HCT116 (cell line): Measurements from ENCODE around the gene TNNC2. TPM values are rescaled to one million over a fixed set of nuclear protein-coding genes. Genes with fewer than 3 reads are reported as not detected.
A peak's percentile ranks its signal among the peaks of the same experiment; 100 is the strongest.

Experiments used
- ATAC-seq: fragments of 200-7000 bp; cut with Tn5 transposase; 2 replicates; pipeline ENCODE4 v1.9.1; 2020; ENCODE audit warnings: mild to moderate bottlenecking, moderate library complexity
- BruUV-seq: library from RNA; stranded (reverse); fragments of 400-500 nt; replicated peaks from 2 replicates; lab custom pipeline; 2021; lab: Mats Ljungman, UMichigan
- CTCF ChIA-PET: fragments of 300-600 bp; sonication (Branson Sonifier 250); formaldehyde crosslinking; loops from one replicate; lab custom pipeline; 2021; ENCODE audit warnings: antibody characterized with exemption; lab: Charles Lee
- POLR2A ChIA-PET: fragments of 300-600, 350-600 bp; sonication (Branson Sonifier 250); formaldehyde crosslinking; loops from one replicate; lab custom pipeline; 2021; ENCODE audit warnings: antibody characterized with exemption; lab: Charles Lee
- RAD21 ChIA-PET, 2 experiments: fragments of 300-600 bp; sonication (Branson Sonifier 250); formaldehyde crosslinking; loops; one replicate each; lab custom pipeline; 2023; ENCODE audit warnings: low total read pairs in 2 of 2; ENCODE audit not compliant: uncharacterized antibody in 2 of 2, unreplicated experiment in 2 of 2, low non-redundant PET in 1 of 2; lab: Charles Lee
- DNase-seq: peaks from one replicate; pipeline ENCODE4 v3.0.0-alpha.2; 2010; ENCODE audit warnings: low read depth, low spot score
- H2AFZ ChIP-seq: fragments of 200-600 bp; shearing (Covaris generic), sonication (generic); 2 replicates; pipeline ENCODE4 v1.6.1; 2017; ENCODE audit warnings: low read depth, mixed run types, mixed read lengths, antibody characterized with exemption, low read length; ENCODE audit not compliant: poor library complexity, severe bottlenecking
- H3K27ac ChIP-seq: 2 replicates; pipeline ENCODE4 v1.5.1; 2012; ENCODE audit warnings: low read depth, low read length
- H3K27me3 ChIP-seq: fragments of 200-600 bp; sonication (generic); 2 replicates; pipeline ENCODE4 v1.6.1; 2016; ENCODE audit warnings: mixed run types, low read length, mixed read lengths; ENCODE audit not compliant: insufficient read depth
- H3K36me3 ChIP-seq, 2 experiments: fragments of 200-500 bp in 1 of 2; fragments of 200-600 bp in 1 of 2; sonication (Bioruptor generic) in 1 of 2; sonication (generic) in 1 of 2; 2 replicates each; pipeline versions ENCODE4 v1.5.1 to v1.6.1; 2014 to 2016; ENCODE audit warnings: low read length in 2 of 2, inconsistent platforms in 1 of 2, mixed read lengths in 1 of 2, mixed run types in 1 of 2; ENCODE audit not compliant: insufficient read depth in 2 of 2, control insufficient read depth in 1 of 2
- H3K4me1 ChIP-seq, 2 experiments: fragments of 200-600 bp in 1 of 2; sonication (generic) in 1 of 2; 2 replicates each; pipeline versions ENCODE4 v1.5.1 to v1.6.1; 2012 to 2017; ENCODE audit warnings: low read length in 2 of 2, inconsistent platforms in 1 of 2, mild to moderate bottlenecking in 1 of 2, mixed read lengths in 1 of 2, mixed run types in 1 of 2, moderate library complexity in 1 of 2; ENCODE audit not compliant: insufficient read depth in 2 of 2, control insufficient read depth in 1 of 2
- H3K4me2 ChIP-seq: fragments of 200-600 bp; sonication (generic); 2 replicates; pipeline ENCODE4 v1.6.1; 2017; ENCODE audit warnings: mixed run types, low read length, mixed read lengths
- H3K4me3 ChIP-seq, 2 experiments: fragments of 200-600 bp in 1 of 2; sonication (generic) in 1 of 2; replicated peaks in 1 of 2; 2 replicates each; pipeline ENCODE4 v1.5.1; 2011 to 2016; ENCODE audit warnings: low read length in 2 of 2, control low read depth in 1 of 2, low read depth in 1 of 2, mild to moderate bottlenecking in 1 of 2, mixed read lengths in 1 of 2, mixed run types in 1 of 2
- H3K79me2 ChIP-seq: fragments of 200-600 bp; sonication (generic); 2 replicates; pipeline ENCODE4 v1.6.1; 2017; ENCODE audit warnings: mild to moderate bottlenecking, mixed run types, low read length, moderate library complexity, mixed read lengths; ENCODE audit not compliant: insufficient read depth
- H3K9ac ChIP-seq: fragments of 200-600 bp; sonication (generic); 2 replicates; pipeline ENCODE4 v1.6.1; 2016; ENCODE audit warnings: low read length, mixed read lengths
- H3K9me2 ChIP-seq: fragments of 200-600 bp; sonication (generic), shearing (Covaris generic); 2 replicates; pipeline ENCODE4 v1.6.1; 2017; ENCODE audit warnings: mixed run types, mild to moderate bottlenecking, moderate library complexity; ENCODE audit not compliant: insufficient read depth
- H3K9me3 ChIP-seq, 2 experiments: fragments of 200-500 bp in 1 of 2; fragments of 200-600 bp in 1 of 2; sonication (Bioruptor generic) in 1 of 2; sonication (generic) in 1 of 2; 2 replicates each; pipeline ENCODE4 v1.6.1; 2014 to 2017; ENCODE audit warnings: low read length in 2 of 2, mixed read lengths in 2 of 2, inconsistent platforms in 1 of 2, low read depth in 1 of 2, mild to moderate bottlenecking in 1 of 2, mixed run types in 1 of 2, moderate library complexity in 1 of 2; ENCODE audit not compliant: control insufficient read depth in 1 of 2, insufficient read depth in 1 of 2
- H4K20me1 ChIP-seq: fragments of 200-600 bp; sonication (generic), shearing (Covaris generic); 2 replicates; pipeline ENCODE4 v1.6.1; 2017; ENCODE audit warnings: mixed run types, mild to moderate bottlenecking, moderate library complexity; ENCODE audit not compliant: insufficient read depth
- CEBPB ChIP-seq: IDR thresholded peaks from 2 replicates; pipeline ENCODE4 v1.6.1; 2012; ENCODE audit warnings: low read depth
- ELF1 ChIP-seq: IDR thresholded peaks from 2 replicates; pipeline ENCODE4 v1.6.1; 2012; ENCODE audit warnings: low read depth, borderline replicate concordance
- EZH2phosphoT487 ChIP-seq: fragments of 200-600 bp; IDR thresholded peaks from 2 replicates; pipeline ENCODE4 v1.6.1; 2018; ENCODE audit warnings: antibody characterized with exemption, borderline replicate concordance
- FOSL1 ChIP-seq: IDR thresholded peaks from 2 replicates; pipeline ENCODE4 v1.6.1; 2012; ENCODE audit warnings: low read depth
- MAX ChIP-seq: IDR thresholded peaks from 2 replicates; pipeline ENCODE4 v1.6.1; 2012
- POLR2AphosphoS5 ChIP-seq: IDR thresholded peaks from 2 replicates; pipeline ENCODE4 v1.6.1; 2011; ENCODE audit warnings: mild to moderate bottlenecking, low read depth, low read length, moderate library complexity
- RAD21 ChIP-seq: IDR thresholded peaks from 2 replicates; pipeline ENCODE4 v1.6.1; 2012; ENCODE audit warnings: low read depth, mild to moderate bottlenecking
- SRF ChIP-seq: IDR thresholded peaks from 2 replicates; pipeline ENCODE4 v1.6.1; 2012; ENCODE audit warnings: low read depth
- ZFX ChIP-seq: fragments of 450-650 bp; IDR thresholded peaks from 2 replicates; pipeline ENCODE4 v1.6.1; 2017
- intact Hi-C: fragments of 100-400 bp; cut with micrococcal nuclease; formaldehyde crosslinking; loops from 2 replicates; pipeline ENCODE4 v1.10.0; 2022
- total RNA-seq: library from RNA; stranded (reverse); gene quantifications from one replicate; pipeline ENCODE4 v1.2.1, GENCODE V29; 2021; ENCODE audit not compliant: unreplicated experiment

The TNNC2 gene
- total RNA-seq, 1 experiment from 2014 or later = not detected

- no peak; the same call in 1 of the 2 replicates for TF ChIP-seq POLR2AphosphoS5
- TF ChIP-seq EZH2phosphoT487 = no peak
- peak; percentile 70 for TF ChIP-seq MAX
- TF ChIP-seq ELF1 = no peak; the same call in 1 of the 2 replicates
- TF ChIP-seq RAD21 = peak; percentile 34
- peak; percentile 97 for TF ChIP-seq FOSL1
These were observed 47.8 kb downstream of the TNNC2 start (continued) for GRCh38 chr20:45779011-45779915.

DNA sequence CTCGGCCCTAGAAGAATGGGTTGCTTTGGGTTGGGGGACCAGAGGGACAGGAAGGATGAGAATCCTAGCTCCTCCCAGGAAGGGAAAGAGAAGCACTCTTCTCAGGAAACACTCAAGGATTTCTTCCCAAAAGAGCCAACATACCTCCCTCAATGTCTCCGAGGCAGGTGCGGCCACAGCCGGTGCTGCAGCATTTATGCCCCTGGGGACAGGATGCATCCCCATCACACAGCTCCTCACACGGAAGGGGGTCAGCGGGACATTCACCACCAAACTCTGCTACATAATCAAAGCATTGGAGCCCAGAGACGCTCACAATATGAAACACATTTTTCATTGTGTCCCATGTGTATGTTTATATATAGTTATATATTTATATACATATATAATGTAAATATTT is 50.2 kb downstream of the TNNC2 start:
- intact Hi-C loops = loop anchor here (10.0 kb wide), 1 partner anchor 732 kb away; no protein-coding TSS in a partner anchor
- no peak overlapping the region for H3K27ac ChIP-seq
- H2AFZ ChIP-seq = no peak overlapping the region
- DNase-seq = no peak
- H3K4me1 ChIP-seq = peaks cover 37 to 59% of the 10 kb centered on the region in 2 experiments
- no peak overlapping the region for H3K4me2 ChIP-seq
- H3K9me3 ChIP-seq = no peaks in the 10 kb centered on the region
- no peaks in the 10 kb centered on the region for H3K9me2 ChIP-seq
- POLR2A ChIA-PET = no interaction called here
- H3K4me3 ChIP-seq = no peak overlapping the region
- RAD21 ChIA-PET = no interaction called here
- no peak for TF ChIP-seq ZFX
- TF ChIP-seq SRF = no peak
- no peak for TF ChIP-seq ELF1
- TF ChIP-seq CEBPB = no peak
- TF ChIP-seq, all 23 proteins: peak for 0
- BruUV-seq = no TSS peak
- Histone ChIP-seq H3K9ac (no peak overlapping the region), H3K27me3 (no peaks in the 10 kb centered on the region; the same call in 1 of the 2 replicates), H3K79me2 (no peaks in the 10 kb centered on the region), H3K36me3 (no peaks in the 10 kb centered on the region), H4K20me1 (no peaks in the 10 kb centered on the region)
- ATAC-seq = no peak
- CTCF ChIA-PET = no interaction called here
